ENCODE data around the gene GLT1D1. TPM values are rescaled to one million over a fixed set of nuclear protein-coding genes. Genes with fewer than 3 reads are reported as not detected.
"Not testable (repeated sequence)": the region's sequence is repeated elsewhere in the genome, so short reads cannot be mapped to it uniquely, and the experiment has no call there.

GLT1D1 gene
- 0.58 TPM for total RNA-seq
- 0.27 TPM for polyA plus RNA-seq

GRCh38 chr12:128852885-128853599 is at the start of gene GLT1D1:
Gene GLT1D1, plus strand, starts transcription at chr12:128853478. Its CDS starts 104 bp downstream, at chr12:128853582.
- WGBS = 23% methylated on average over 56 of the region's 56 CpGs
- no peaks in the 10 kb centered on the region for H3K4me1 ChIP-seq (ENCODE audit: insufficient read depth)
- DNase-seq (ENCODE audit: extremely low spot score) = no peak
- H3K27ac ChIP-seq (ENCODE audit: low read depth) = no peak within 1 kb of the TSS
- H3K4me3 ChIP-seq (ENCODE audit: low read depth, low read length) = no peak within 1 kb of the TSS
- H3K36me3 ChIP-seq (ENCODE audit: insufficient read depth) = no peaks in the 10 kb centered on the region

GRCh38 chr12:128803788-128804187 is 49.5 kb upstream of the GLT1D1 start:
- Histone ChIP-seq H3K4me3 (ENCODE audit: low read depth, low read length) (no peak overlapping the region), H3K27ac (ENCODE audit: low read depth) (no peak overlapping the region), H3K36me3 (ENCODE audit: insufficient read depth) (peaks cover 3% of the 10 kb centered on the region), H3K4me1 (ENCODE audit: insufficient read depth) (no peaks in the 10 kb centered on the region)
- no peak for DNase-seq (ENCODE audit: extremely low spot score)
- 98% methylated on average over 9 of the region's 9 CpGs for whole genome bisulfite sequencing

DNA sequence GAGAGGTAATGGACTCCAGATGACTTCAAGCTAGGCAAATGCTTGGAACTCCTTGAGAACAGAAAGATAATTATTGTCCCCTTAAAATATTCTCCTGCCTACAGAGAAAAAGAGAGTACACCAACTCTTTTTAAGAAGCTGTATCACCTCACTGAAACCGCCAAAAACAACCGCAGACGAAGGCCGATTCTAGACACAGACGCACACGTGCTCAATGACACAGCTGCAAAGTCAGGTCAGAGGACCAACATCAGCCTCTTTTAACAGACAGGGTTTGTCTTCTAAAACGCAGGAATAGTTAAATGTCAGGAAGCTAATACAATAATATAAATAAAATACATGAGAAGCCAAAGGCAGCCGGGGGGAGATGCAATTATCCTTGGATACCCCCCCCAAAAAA is 48.5 kb upstream of the GLT1D1 start:
- 97% methylated on average over 8 of the region's 8 CpGs for WGBS
- no peak for DNase-seq (ENCODE audit: extremely low spot score)
- H3K4me1 ChIP-seq (ENCODE audit: insufficient read depth) = no peaks in the 10 kb centered on the region
- H3K27ac ChIP-seq (ENCODE audit: low read depth) = no peak overlapping the region
- H3K36me3 ChIP-seq (ENCODE audit: insufficient read depth) = peaks cover 3% of the 10 kb centered on the region
- H3K4me3 ChIP-seq (ENCODE audit: low read depth, low read length) = no peak overlapping the region

- 98% methylated on average over 5 of the region's 5 CpGs for WGBS
- H3K4me3 ChIP-seq (ENCODE audit: low read depth, low read length); DNase-seq (ENCODE audit: extremely low spot score); H3K36me3 ChIP-seq (ENCODE audit: insufficient read depth); H3K4me1 ChIP-seq (ENCODE audit: insufficient read depth); H3K27ac ChIP-seq (ENCODE audit: low read depth): not testable (repeated sequence)
These were observed 47.9 kb upstream of the GLT1D1 start for GRCh38 chr12:128805406-128805805.

GRCh38 chr12:128806573-128806972 is 46.7 kb upstream of the GLT1D1 start:
- no peak overlapping the region for H3K27ac ChIP-seq (ENCODE audit: low read depth)
- WGBS = 87% methylated on average over 9 of the region's 9 CpGs
- no peaks in the 10 kb centered on the region for H3K36me3 ChIP-seq (ENCODE audit: insufficient read depth)
- H3K4me1 ChIP-seq (ENCODE audit: insufficient read depth) = no peaks in the 10 kb centered on the region
- H3K4me3 ChIP-seq (ENCODE audit: low read depth, low read length) = no peak overlapping the region
- no peak for DNase-seq (ENCODE audit: extremely low spot score)

GRCh38 chr12:128807161-128807724 is 46.0 kb upstream of the GLT1D1 start:
- H3K4me3 ChIP-seq (ENCODE audit: low read depth, low read length) = no peak overlapping the region
- 93% methylated on average over 14 of the region's 14 CpGs for WGBS
- no peak for DNase-seq (ENCODE audit: extremely low spot score)
- H3K4me1 ChIP-seq (ENCODE audit: insufficient read depth) = no peaks in the 10 kb centered on the region
- no peaks in the 10 kb centered on the region for H3K36me3 ChIP-seq (ENCODE audit: insufficient read depth)
- no peak overlapping the region for H3K27ac ChIP-seq (ENCODE audit: low read depth)

- no peak overlapping the region for H3K4me3 ChIP-seq (ENCODE audit: low read depth, low read length)
- no peak for DNase-seq (ENCODE audit: extremely low spot score)
- no peaks in the 10 kb centered on the region for H3K36me3 ChIP-seq (ENCODE audit: insufficient read depth)
- 81% methylated on average over 12 of the region's 12 CpGs for WGBS
- H3K4me1 ChIP-seq (ENCODE audit: insufficient read depth) = no peaks in the 10 kb centered on the region
- H3K27ac ChIP-seq (ENCODE audit: low read depth) = no peak overlapping the region
These were observed 44.6 kb upstream of the GLT1D1 start for GRCh38 chr12:128808651-128809050.

DNA sequence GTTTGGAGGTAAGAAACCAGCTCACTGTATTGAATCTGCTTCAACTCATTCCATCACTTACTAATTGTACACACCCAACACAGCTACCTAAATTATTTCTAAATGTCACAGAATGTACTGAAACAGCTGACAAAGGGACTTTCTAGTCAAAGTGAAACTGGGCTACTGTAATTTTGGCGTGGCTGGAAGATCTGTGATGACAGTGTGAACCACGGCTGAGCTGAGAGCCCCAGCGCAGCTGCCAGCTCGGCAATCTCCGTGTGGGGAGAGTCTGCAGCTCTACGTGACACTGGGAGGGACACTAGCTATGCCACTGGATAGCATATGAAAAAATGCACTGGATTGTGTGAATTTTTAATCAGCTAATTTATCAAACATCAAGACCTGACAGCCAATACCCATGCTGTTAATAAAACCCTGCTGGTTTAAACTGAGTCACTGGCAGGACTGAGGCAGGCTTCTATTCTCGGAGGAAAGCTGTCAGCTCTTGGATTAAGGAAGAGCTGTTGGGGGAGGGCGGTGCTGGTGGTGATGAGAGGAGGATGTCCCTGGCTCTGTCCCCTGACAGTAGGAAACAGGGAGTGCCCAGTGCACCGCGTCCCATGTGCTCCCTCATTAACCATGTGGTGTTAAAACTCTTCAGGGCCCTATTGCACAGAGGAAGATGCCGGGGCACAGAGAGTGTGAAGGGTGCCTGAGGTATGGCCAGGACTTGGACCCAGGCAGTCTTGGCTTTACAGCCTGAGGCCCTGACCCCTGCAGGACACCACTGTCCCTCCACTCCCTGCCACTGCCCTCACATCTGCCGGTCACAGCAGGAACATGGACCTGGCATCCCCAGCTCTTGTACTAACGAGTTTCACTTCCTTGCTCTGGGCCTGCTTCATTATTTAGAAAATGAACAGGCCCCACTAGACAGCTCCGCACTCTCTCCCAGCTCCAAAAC is 42.8 kb upstream of the GLT1D1 start:
- WGBS = 53% methylated on average over 14 of the region's 14 CpGs
- Histone ChIP-seq H3K4me1 (ENCODE audit: insufficient read depth) (no peaks in the 10 kb centered on the region), H3K27ac (ENCODE audit: low read depth) (no peak overlapping the region), H3K36me3 (ENCODE audit: insufficient read depth) (peaks cover 1% of the 10 kb centered on the region), H3K4me3 (ENCODE audit: low read depth, low read length) (no peak overlapping the region)
- DNase-seq (ENCODE audit: extremely low spot score) = no peak

DNA sequence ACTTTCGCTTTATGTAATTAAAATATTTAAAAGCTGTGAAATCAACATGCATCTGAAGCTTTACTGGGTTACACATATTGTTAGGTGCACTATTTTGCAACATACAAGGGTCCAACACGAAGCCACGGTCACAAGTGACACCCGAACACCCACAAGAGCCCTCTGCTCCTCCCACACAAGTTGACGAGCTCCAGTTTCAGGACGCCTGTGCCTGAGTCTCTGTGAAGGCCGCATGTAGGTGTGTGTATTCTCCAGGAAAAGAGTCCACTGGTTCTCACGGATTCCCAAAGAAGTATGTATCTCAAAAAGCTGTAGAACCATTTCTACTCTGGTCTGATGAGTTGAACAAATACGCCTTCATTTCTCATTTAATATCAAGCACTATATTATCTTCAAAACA is 41.5 kb upstream of the GLT1D1 start:
- Histone ChIP-seq H3K36me3 (ENCODE audit: insufficient read depth) (peaks cover 1% of the 10 kb centered on the region), H3K27ac (ENCODE audit: low read depth) (no peak overlapping the region), H3K4me1 (ENCODE audit: insufficient read depth) (peaks cover 1% of the 10 kb centered on the region), H3K4me3 (ENCODE audit: low read depth, low read length) (no peak overlapping the region)
- no peak for DNase-seq (ENCODE audit: extremely low spot score)
- 88% methylated on average over 9 of the region's 9 CpGs for WGBS

DNA sequence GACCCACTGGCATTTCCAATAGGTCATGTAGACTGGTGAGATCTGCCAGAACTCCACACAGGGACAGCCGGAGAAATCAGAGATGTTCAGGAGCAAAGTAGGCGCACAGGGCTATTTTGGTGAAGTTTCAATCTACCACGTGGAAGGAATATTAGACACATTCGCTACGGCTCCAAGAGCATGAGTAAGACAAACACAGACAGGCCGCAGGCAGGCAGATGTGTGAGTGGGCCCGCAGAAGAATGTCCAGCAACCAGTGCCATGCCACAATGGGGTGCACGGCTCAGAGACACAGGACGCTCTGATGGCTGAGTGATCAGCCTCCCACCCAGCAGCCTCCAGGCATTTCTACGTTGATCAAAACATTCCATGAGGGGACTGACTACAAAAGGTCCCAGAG is 39.9 kb upstream of the GLT1D1 start:
- Histone ChIP-seq H3K4me3 (ENCODE audit: low read depth, low read length) (no peak overlapping the region), H3K4me1 (ENCODE audit: insufficient read depth) (peaks cover 1% of the 10 kb centered on the region)
- 92% methylated on average over 10 of the region's 10 CpGs for WGBS

DNA sequence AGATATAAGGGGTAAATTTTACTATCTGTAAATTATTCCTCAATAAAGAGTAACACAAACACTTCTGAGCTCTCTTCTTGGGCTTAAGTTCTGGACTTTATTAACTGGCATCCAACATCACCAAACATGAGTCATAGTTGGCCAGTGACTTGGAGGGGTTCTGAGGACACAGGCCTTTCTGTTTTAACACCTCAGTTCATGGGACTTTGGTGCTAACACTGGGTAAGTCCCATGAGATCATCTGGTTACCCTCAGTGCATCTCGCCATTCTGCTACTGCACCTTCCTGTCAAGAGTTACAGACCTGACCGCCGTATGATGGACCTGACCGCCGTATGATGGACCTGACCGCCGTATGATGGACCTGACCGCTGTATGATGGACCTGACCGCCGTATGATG is 39.4 kb upstream of the GLT1D1 start:
- peaks cover 1% of the 10 kb centered on the region for H3K4me1 ChIP-seq (ENCODE audit: insufficient read depth)
- WGBS = 78% methylated on average over 10 of the region's 10 CpGs
- H3K4me3 ChIP-seq (ENCODE audit: low read depth, low read length) = no peak overlapping the region
- H3K36me3 ChIP-seq (ENCODE audit: insufficient read depth) = peaks cover 1% of the 10 kb centered on the region
- H3K27ac ChIP-seq (ENCODE audit: low read depth) = no peak overlapping the region
- no peak for DNase-seq (ENCODE audit: extremely low spot score)

More for the DNA sequence above, 39.9 kb upstream of the GLT1D1 start:
- no peak for DNase-seq (ENCODE audit: extremely low spot score)
- no peak overlapping the region for H3K27ac ChIP-seq (ENCODE audit: low read depth)
- peaks cover 1% of the 10 kb centered on the region for H3K36me3 ChIP-seq (ENCODE audit: insufficient read depth)

DNA sequence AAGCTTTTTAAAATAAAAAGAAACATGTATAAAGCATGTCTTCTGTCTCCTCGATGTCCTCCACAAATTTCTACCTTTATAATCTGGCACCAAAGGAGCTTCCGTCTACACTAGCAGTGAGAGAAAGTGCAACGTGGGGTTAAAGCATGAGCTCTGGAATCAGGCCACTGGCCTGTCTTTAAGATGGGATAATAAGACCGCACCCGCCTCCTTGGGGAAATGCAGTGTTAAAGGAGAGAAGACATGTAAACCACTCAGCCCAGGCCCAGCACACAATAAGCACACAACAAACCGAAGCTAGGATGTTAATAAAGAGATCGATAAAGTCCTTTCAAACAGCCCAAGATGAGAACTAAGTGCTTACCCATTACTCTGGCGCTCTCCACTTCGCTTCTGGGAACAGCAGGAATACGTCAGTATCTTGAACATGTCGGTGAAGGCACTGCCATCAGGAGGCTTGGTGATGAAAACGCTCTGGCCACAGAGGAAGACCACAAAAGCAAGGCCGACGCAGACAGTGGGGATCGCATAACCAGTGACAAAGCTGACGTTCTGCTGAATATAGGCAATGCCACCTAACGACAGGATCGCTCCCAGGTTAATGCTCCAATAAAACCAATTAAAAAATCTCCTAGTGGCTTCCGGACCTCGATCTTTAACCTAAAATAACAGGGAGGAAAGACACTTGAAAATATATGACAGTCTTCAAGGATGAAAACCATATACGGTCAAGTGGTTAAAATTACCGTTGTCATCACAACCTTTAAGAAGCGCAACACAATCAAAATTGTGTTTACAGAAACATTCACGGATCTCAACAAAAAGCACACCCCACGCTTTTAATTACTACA is 38.6 kb upstream of the GLT1D1 start:
- no peak overlapping the region for H3K27ac ChIP-seq (ENCODE audit: low read depth)
- 90% methylated on average over 25 of the region's 25 CpGs for WGBS
- no peak overlapping the region for H3K4me3 ChIP-seq (ENCODE audit: low read depth, low read length)
- peaks cover 1% of the 10 kb centered on the region for H3K36me3 ChIP-seq (ENCODE audit: insufficient read depth)
- DNase-seq (ENCODE audit: extremely low spot score) = no peak
- H3K4me1 ChIP-seq (ENCODE audit: insufficient read depth) = peaks cover 1% of the 10 kb centered on the region
